NCI-H345 (cell line): ENCODE data around the gene UGT1A4.

ENCODE experiments used
- DNase-seq: peaks from one replicate; lab custom pipeline; 2025; lab: John Stamatoyannopoulos, UW

UGT1A4 gene

DNA sequence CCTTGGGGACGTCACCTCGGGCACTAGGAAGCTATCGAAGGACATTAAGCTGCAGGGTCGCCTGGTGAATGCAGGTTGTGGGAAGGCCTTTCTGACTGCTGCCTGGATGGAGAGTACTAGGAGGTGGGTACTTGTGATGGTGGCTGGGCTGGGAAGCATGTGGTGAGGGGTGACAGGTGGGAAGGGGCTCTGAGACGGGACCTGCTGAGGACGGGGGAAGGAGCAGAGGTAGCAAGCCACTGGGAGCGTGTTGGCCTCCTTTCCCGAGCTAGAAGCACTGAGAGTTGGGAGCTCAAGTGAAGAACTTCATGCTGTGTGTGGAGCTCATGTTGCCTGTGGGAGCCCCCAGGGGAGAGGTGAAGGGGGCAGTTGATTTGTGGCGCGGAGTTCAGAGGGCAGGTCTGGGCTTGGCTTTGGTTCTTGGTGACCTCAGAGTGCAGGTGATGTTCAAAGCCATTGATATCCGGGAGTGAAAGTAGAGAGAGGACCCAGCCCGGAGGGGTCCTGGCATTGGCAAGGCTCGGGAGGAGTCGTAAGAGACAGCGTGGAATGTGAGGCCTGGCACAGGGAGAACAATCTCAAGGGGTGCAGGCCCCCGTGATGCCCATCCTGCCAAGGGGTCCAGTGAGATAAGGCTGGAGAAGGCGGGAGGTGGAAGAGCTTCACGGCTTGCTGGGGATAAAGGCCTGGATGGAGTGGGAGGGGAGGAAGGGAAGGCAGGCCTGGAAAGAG, 72.8 kb downstream of the UGT1A4 start:
- DNase-seq = no peak

DNA sequence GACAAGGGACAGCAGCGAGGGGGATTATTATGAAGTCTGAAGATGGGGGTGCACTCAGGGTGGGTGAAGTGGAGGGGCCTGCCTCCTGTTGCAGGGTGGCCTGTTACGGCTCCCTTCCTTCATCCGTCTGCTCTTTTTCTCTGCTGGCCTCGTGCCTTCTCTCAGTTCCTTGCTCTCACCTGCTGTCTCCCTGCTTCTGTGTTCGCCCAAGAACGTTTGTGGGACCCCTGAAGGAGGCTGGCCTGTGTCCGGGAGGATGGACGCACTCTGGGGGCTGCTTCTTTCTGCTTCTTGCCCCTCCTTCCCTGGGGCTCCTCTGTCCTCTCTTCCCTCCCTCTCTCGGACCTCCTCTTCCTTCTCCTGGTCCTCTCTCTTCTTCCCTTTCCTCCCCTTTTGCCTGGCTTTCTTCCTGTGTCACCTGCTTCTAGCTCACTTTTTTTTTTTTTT, 73.4 kb downstream of the UGT1A4 start:
- DNase-seq = no peak

DNA sequence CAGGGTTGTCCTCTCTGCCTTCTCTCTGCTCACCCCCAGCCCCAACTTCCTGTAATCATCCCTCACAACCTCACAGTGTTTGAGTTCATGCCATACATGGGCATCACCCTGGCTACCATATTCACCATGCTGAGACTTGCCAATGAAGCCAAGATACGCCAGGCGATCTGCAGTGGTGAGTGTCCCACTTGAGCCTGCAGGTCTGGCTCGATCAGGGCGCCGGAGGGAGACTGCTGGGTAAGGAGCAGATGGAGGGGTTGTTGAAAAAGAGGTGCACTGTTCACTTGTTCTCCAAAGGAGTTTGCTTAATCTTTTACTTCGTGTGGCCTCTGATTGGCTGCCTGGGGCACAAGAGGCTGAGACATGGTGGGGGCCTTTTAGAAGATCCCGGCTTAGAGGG, 74.2 kb downstream of the UGT1A4 start:
- DNase-seq = no peak

DNA sequence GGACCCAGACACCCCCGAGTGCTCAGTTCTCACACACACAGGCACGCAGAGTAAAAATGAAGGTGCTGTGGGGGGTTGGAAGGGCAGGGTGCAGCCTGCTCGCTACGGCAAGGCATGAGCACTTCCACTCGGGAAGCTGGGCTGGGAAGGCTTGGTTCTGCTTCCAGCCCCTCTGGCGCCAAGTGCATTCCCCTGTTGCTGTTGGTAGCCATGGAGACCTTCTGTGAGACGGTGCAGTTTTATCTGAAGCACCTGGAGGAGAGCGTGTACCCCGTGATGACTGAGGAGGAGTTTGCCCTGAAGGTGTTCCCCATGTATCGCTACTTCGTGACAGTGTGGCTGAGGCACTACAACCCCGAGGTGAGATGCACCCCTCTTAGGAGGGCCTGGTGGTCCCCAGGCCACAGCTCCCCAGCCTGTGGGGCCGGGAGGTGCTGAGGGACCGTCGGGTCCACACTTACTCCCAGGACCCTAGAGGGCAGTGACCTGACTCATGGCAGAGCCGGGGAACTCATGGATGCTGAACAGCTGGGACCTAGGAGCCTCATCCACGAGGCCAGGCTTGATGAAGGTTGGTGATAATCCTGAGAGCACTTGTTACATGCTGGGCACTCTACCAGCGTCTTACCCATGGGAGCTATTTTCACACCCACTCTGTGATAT, 75.1 kb downstream of the UGT1A4 start:
- no peak for DNase-seq

DNA sequence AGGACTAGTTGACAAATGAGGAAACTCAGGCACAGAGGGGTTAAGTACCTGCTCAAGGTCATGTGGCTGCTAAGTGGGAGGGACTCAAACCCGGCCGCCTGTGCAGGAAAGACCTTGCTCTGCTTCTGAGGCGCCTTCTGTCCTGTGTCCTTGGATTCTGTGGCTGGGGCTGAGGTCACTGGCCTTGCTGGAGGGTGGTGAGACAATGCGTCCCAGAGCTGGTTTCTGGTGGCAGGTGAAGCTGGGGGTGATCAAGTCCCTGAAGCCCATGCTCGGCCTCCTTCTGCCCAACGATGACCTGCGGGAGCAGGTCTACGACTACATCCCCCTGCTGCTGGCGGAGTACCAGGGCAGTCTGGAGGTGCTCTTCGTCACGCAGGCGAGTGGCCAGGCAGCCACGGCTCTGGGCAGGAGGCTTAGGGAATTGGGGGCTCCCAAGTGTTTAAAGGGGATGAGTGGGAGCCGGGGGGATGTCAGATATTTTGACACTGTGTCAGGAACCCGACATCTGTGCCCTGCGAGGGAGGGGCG, 75.7 kb downstream of the UGT1A4 start:
- DNase-seq = no peak

DNA sequence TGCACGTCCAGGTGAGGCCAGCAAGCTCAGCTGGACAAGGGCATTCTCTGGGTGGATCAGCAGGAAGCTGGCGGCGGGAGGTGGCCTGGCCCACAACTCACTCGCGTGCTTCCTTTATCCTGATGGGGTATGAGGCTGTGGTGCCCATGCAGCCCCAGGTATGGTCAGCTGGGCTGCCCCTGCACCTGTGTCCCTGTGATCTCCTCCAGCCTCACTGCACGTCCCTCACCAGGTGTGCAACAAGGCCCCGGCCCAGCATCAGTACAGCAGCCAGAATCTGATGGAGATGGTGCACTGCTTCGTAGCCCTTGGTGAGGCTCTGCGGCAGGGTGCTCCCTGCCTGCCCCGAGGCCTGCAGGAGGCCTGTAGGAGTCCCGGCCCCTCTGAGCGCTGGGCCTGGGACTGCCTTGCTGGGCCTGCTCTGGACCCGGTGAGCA, 77.2 kb downstream of the UGT1A4 start:
- DNase-seq = no peak

DNA sequence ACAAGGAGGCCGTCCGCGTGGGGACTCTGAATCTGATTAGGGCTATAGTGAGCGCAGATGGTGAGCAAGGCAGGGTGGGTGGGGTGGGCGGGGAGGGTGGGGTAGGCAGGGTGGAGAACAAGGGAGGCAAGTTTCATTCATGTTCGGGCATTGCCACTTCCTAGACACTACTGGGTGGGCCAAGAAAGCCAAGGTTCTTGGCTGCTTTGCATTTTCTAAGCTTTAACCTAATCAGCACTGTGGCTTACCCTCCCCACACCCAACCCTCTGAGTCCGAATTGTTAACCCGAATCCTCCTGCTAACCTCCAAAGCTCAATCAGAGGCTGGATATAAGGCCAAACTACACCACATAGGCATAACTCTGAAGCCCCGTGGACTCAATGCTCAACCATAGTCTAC, 77.7 kb downstream of the UGT1A4 start:
- no peak for DNase-seq

DNA sequence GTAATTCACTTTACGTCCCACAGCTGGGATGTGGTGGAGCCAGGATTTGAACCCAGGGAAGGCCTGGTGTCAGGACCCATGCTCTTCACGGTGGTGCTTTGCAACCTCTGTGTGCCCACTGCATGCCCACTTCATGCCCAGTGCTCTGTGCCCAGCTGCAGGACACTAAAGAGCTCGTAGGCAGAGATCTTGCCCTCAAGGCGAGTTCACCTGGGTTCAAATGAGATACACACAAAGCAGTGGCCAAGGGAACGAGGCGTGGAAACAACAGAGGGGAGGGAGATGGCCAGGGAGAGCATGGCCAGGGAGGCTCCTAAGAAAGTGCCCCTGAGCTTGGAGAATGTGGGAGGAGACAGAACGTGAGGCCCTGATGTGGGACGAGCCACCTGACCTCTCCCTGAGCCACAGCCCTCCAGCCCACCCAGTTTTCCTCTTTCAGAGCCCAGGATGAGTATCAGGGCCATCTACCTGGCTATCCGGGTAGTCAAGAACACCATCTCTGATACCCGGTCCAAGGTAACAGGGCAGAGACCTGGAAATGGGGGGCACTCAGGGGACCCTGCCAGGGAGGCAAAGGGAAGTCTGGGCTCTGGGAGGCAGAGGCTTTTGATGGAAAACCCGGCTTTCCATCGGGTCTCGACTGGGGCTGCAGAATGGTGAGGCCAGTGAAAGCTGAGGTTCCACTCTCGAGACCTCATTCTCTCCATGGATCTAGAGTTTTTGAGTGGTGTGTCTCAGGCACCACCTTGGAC, 80.0 kb downstream of the UGT1A4 start:
- no peak for DNase-seq

DNA sequence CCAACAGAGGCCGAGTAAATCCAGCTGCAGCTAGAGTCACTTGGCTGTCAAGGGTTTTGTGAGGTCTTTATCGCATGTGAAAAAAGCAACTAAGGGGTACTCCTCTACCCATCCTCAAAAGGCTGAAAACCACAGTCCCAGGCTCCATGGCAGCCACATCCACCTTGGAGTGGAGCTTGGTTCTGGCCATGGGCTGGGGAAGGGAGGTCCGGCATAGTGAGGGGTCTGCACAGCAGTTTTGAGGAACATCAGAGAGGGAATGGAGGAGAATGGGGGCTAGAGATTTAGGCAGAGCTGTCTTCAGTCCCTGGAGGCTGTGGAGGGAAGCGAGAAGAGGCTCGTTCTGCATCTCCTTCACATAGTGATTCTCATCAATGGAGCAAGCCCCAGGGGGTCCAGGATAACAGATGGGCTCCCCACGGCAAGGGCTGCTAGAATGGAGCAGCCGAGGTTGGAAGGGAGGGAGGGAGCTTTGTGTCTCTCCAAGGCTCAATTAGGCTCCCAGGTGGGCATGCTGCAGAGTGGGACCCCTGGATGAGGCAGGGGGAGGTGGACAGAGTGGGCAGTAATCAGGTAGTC, 80.6 kb downstream of the UGT1A4 start:
- no peak for DNase-seq

DNA sequence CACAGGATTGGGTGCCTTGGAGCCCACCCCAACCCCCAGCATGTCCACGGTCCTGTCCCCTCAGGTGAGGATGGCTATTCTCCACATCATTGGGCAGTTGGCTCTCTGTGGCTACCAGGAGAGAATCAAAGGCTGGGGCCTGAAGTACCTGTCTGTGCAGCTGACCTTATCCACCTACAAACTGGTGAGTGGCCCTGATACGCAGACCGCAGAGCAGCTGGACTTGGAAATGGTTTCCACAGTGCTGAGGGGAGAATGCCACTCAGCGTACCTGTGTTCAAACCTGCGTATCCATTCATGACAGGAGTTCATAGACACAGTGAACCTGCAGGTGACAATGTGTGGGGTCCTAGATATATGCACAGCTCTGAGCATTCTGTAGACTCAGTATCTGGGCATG, 81.2 kb downstream of the UGT1A4 start:
- DNase-seq = no peak

DNA sequence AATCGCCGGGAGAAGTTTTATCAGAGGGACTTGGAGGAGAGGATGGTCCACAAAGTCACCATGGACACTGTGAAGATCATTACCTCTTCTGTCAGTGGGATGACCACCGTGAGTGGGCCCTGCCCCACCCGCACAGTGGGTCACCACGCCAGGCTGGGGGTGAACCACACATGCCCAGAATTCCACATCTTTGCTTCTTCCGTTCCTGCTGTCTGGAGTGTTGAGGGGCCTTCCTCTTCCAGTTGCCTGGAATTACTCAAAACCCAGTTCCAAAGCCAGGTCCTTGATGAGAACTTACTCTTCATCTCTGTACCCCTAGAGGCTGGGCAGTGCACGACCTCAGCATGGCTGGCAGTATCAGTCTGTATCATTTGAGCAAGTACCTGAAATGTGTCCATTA, 81.7 kb downstream of the UGT1A4 start:
- DNase-seq = no peak

DNA sequence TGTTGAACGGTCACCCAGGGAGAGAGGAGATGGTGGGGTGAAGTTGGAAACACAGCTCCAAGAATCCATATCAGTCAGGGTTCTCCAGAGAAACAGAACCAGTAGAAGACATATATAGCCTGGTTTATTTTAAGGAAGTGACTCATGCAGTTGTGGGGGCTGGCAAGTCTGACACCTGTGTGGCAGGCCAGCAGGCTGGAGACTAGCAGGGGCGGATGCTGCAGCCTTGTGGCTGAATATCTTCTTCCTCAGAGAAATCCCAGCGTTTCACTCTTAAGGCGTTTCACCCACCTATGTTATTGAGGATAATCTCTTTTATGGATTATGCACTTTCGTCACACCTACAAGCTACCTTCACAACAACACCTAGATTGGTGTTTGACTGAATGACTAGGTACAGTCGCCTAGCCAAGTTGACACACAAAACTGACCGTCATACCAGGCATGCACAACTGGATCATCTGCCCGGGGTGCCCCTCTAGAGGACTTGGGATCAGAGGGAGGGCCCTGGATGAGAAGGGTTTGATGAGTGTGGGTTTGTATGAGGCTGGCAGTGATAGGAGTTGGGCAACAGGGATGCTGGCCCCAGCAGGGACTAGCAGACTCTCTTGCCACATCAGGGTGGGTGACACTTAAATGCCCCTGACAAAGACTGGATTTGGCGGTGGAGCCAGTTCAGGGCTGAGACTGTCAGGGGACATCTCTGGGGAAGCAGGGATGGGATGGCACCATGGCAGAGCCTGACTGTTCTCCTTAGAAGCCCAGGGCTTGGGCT, 83.0 kb downstream of the UGT1A4 start:
- no peak for DNase-seq

DNA sequence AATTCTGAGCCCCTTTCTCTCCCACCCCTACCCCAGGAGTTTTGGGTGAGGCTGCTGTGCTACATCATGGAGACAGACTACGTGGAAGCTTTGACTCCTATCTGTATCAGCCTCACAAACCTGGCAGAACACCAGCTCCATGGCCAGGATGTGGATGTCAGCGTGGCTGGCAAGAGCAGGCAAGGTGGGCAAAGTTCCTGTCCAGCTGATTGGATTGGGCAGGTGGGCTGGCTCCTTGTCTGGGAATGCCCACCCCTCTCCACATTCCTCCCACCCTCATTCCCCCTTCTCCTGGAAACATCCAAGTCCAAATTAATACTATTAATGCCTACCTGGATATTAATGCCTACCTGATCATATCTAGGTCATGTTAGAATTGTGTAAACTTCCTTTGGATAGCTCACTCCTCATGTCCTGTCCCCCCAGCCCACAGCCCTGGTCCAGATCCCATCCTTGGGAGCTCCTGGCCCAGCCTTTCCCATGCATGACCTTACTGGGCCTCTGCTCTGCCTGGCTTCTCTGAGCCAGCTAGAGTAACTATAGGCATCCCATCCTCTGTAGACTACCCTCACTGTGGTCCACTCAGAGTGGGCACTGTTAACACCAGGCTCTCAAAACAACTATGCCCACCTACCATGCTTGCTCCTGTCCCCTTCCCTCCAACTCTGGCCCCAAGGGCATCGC, 83.7 kb downstream of the UGT1A4 start:
- DNase-seq = no peak

DNA sequence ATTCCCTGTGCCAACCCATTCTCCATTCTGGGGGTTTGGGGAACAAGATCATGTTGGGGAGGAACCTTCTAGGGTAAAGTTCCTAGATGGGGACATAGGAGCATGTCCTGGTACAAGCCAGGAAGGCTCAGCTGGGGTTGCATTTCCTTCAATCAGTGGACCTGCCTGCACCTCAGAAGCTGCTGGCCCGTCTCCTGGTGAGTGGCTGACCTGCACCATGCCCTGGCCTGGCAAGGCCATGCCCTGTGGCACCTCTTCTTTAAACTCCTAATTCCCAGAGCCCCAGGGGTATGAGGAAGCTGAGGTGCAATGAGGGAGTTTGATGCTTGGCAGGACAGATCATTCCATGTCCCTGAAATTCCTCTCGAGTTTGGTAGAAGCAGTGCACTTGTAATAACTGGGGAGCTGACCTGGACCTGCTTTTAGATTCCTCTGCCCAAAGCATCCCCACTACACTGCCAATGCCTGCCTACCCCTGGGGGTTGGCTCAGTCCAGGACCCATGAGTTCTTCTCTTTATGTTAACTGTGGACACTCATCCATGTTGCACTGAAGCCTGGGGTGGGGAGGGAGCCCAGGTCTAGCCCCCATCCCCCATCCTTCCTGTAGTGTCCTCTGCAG, 84.9 kb downstream of the UGT1A4 start:
- DNase-seq = no peak

DNA sequence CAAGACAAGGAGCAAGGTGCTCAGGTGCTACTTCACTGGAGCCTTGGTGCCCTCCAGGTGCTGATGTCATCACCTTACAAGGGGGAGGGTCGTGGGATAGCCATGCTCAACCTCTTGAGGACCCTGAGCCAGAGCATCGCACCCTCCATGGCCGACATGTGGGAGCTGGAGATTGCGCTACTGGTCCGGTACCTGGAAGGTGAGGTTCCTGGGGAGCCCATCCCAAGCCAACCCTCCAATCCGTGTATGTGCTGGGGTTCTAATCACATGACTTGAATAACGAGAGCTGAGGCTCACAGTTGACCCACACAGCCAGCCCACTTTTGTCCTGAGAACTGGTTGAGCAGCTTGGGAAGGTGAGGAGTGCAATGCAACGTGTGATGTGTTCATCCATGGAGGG, 85.5 kb downstream of the UGT1A4 start:
- DNase-seq = no peak

DNA sequence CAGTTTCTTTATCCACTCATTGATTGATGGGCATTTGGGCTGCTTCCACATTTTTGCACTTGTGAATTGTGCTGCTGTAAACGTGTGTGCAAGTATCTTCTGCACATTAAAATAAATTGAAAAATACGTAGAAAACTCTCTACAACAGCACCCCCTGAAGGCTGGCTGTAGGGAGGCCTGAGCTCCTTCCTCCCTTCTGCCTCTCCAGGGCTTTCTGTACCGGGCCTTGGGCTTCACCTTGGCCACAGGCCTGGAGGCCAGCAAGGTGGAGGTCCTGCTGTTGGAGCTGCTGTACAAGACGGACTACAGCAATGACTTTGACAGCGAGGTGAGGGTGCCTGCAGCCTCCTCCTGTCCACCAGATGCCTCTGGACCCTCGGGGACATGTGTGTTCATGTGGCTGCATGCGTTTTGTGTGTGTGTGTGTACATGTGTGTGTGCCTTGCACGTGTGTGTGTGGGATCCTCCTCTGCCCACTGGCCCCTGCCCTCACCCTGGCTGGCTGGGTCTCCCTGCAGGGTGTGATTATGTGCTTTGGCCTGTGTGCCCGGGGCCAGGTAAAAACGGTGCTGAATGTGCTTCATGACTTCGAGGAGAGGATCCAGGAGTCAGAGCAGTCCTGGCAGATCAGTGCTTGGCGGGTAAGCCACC, 88.8 kb downstream of the UGT1A4 start:
- DNase-seq = no peak

DNA sequence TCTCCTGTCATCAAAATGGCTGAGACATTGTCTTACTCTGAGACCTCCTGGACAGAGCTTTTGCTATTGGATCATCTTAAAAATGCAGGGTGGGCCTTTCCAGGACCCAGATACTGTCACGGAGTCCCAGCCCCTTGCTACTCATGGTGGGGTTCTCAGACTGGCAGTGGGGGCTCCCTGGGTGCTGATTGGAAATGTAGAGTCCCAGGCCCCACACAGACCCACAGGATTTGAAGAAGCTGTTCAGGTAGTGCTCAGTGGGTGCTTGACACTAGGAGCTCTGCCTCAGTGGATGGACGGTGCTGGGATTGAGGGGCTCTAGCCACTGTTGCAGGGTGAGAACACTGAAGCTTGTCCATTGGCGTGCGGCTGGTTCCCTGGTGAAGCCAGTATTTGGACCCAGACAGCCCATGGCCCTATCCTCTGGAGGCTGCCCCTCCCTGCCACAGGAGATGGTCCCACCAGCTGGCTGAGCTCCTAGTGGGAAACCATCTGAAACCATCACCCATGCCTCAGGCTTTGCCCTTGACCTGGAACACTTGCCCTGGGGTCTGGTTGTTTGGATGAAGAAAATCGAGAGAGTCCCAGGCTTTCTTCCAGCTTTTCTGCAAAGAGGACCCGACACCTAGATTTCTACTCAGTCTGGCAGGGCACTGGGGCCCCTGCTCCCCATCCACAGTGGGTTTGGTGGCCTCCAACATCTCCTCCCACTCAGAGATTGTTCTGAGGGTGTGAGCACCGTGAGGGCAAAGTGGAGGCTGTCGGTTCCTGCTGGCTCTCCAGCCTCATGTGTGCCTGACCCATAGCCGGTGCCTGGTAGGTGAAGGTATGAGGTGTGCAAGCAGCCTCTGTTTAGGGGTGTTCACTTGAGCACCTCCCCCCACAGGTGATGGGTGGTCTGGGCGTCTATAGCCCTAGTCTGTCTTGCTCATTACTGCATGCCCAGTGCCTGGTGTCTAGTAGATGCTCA, 89.7 kb downstream of the UGT1A4 start:
- DNase-seq = no peak

DNA sequence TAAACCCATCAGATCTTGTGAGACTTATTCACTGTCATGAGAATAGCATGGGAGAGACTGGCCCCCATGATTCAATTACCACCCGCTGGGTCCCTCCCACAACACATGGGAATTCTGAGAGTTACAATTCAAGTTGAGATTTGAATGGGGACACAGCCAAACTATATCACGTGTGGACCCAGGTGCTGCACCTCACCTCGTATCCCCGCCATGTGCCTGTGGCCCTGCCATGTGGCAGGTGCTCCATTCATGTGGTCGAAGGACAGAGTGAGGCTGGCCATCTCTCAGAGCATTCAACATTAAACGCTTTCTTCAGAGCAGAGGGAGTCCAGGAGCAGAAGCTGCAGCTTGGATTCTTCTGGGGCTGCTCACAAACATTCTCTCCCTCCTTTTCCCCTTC, 91.8 kb downstream of the UGT1A4 start:
- DNase-seq = no peak

DNA sequence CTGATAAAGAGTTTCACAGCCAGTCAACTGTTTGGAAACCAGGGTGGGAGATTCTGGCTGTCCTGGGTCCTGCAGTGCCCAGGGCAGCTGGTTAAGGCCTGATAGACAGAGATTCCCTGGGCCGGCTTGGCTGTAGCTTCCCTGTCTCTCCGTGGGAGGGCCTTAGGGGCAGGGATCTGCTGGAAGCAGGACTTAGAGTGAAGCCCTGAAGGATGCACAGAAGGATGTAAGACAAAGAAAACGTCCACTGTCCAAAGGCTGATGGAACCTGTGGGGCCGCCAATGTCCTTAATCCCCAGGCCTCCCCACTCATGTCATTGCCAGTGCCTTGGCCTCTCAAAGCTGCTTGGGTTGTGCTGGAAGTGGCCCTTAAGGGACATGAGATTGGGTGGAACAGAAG, 92.6 kb downstream of the UGT1A4 start:
- DNase-seq = no peak
